Measurements from ENCODE around the gene KCNG2.
"Not testable (repeated sequence)": the region's sequence is repeated elsewhere in the genome, so short reads cannot be mapped to it uniquely, and the experiment has no call there.

The KCNG2 gene

GRCh38 chr18:79797518-79798345 lies at the start of gene KCNG2:
TSS of gene KCNG2 (plus strand) at chr18:79797938. CDS start at chr18:79863668, 65,730 bp downstream.
- DNase-seq (ENCODE audit: low read depth) = no peak

- DNase-seq (ENCODE audit: low read depth) = no peak
These were observed 49.2 kb upstream of the KCNG2 start for GRCh38 chr18:79748321-79749180.

- DNase-seq (ENCODE audit: low read depth) = no peak
These were observed 48.2 kb upstream of the KCNG2 start for GRCh38 chr18:79749251-79750191.

GRCh38 chr18:79750980-79751571 lies 46.7 kb upstream of the KCNG2 start:
- DNase-seq (ENCODE audit: low read depth) = no peak

GRCh38 chr18:79751918-79752578 lies 45.7 kb upstream of the KCNG2 start:
- DNase-seq (ENCODE audit: low read depth) = not testable (repeated sequence)

- DNase-seq (ENCODE audit: low read depth) = not testable (repeated sequence)
These were observed 44.8 kb upstream of the KCNG2 start for GRCh38 chr18:79752946-79753345.

- no peak for DNase-seq (ENCODE audit: low read depth)
These were observed 44.3 kb upstream of the KCNG2 start for GRCh38 chr18:79753391-79753851.

GRCh38 chr18:79754022-79754761 lies 43.5 kb upstream of the KCNG2 start:
- DNase-seq (ENCODE audit: low read depth) = no peak

GRCh38 chr18:79754831-79755351 lies 42.8 kb upstream of the KCNG2 start:
- no peak for DNase-seq (ENCODE audit: low read depth)

- DNase-seq (ENCODE audit: low read depth) = no peak
These were observed 42.1 kb upstream of the KCNG2 start for GRCh38 chr18:79755496-79756142.

GRCh38 chr18:79756143-79756500 lies 41.6 kb upstream of the KCNG2 start:
- no peak for DNase-seq (ENCODE audit: low read depth)

- no peak for DNase-seq (ENCODE audit: low read depth)
These were observed 40.9 kb upstream of the KCNG2 start for GRCh38 chr18:79756826-79757225.

- DNase-seq (ENCODE audit: low read depth) = no peak
These were observed 37.4 kb upstream of the KCNG2 start for GRCh38 chr18:79760348-79760747.

GRCh38 chr18:79760881-79761280 lies 36.9 kb upstream of the KCNG2 start:
- no peak for DNase-seq (ENCODE audit: low read depth)

- no peak for DNase-seq (ENCODE audit: low read depth)
These were observed 34.3 kb upstream of the KCNG2 start for GRCh38 chr18:79763407-79763806.

GRCh38 chr18:79764131-79764530 lies 33.6 kb upstream of the KCNG2 start:
- no peak for DNase-seq (ENCODE audit: low read depth)

GRCh38 chr18:79765491-79766245 lies 32.1 kb upstream of the KCNG2 start:
- no peak for DNase-seq (ENCODE audit: low read depth)

- DNase-seq (ENCODE audit: low read depth) = no peak
These were observed 31.4 kb upstream of the KCNG2 start for GRCh38 chr18:79766308-79766707.

- DNase-seq (ENCODE audit: low read depth) = no peak
These were observed 29.0 kb upstream of the KCNG2 start for GRCh38 chr18:79768745-79769144.
